HepG2 (cell line): ENCODE results near the gene TLR3. TPM values are rescaled to one million over a fixed set of nuclear protein-coding genes. Genes with fewer than 3 reads are reported as not detected.

Source experiments
- ATAC-seq: fragments of 200-7000 bp; cut with Tn5 transposase; 3 replicates; pipeline ENCODE4 v1.9.1; 2020; ENCODE audit warnings: mild to moderate bottlenecking, moderate library complexity
- BruUV-seq: library from RNA; stranded (reverse); fragments of 400-500 nt; replicated peaks from 2 replicates; lab custom pipeline; 2021; lab: Mats Ljungman, UMichigan
- CTCF ChIA-PET: fragments of 300-600 bp; formaldehyde crosslinking; extraction: SDS; loops from one replicate; lab custom pipeline; 2021; ENCODE audit warnings: low total read pairs, inconsistent platforms, low intra/inter-chr PET ratio; lab: Yijun Ruan, JAX
- POLR2A ChIA-PET: fragments of 350-600 bp; sonication (Branson Sonifier 250); formaldehyde crosslinking; loops from one replicate; lab custom pipeline; 2020; ENCODE audit warnings: antibody characterized with exemption, inconsistent platforms; lab: Yijun Ruan, JAX
- DNase-seq: peaks from one replicate; pipeline ENCODE4 v3.0.0-alpha.2; 2015; ENCODE audit warnings: low spot score
- FAIRE-seq: peaks from 3 replicates; lab custom pipeline; 2011; peaks lifted over from hg19 to GRCh38; lab: Jason Lieb, UNC
- H2AFZ ChIP-seq: one replicate; pipeline ENCODE4 v1.6.1; 2011; ENCODE audit warnings: low read length, inconsistent platforms
- H3K27ac ChIP-seq: fragments of 300-600 bp; 3 replicates; pipeline ENCODE4 v1.8.0; 2011; ENCODE audit warnings: mixed run types, mild to moderate bottlenecking, mixed read lengths, low read length, inconsistent platforms; ENCODE audit not compliant: insufficient read depth; ENCODE audit errors: extremely low read length
- H3K27me3 ChIP-seq, 2 experiments: fragments of 200-600 bp in 1 of 2; 2 replicates in 1 of 2; 3 replicates in 1 of 2; pipeline versions ENCODE4 v1.6.0 to v1.8.0; 2011; ENCODE audit warnings: low read length in 2 of 2, mild to moderate bottlenecking in 2 of 2, moderate library complexity in 2 of 2, inconsistent platforms in 1 of 2; ENCODE audit not compliant: insufficient read depth in 2 of 2, control insufficient read depth in 1 of 2
- H3K36me3 ChIP-seq, 2 experiments: fragments of 200-600 bp in 1 of 2; replicated peaks in 1 of 2; 2 replicates in 1 of 2; 3 replicates in 1 of 2; pipeline versions ENCODE4 v1.5.1 to v1.8.0; 2011; ENCODE audit warnings: low read length in 2 of 2, inconsistent platforms in 1 of 2; ENCODE audit not compliant: insufficient read depth in 2 of 2, control insufficient read depth in 1 of 2
- H3K4me1 ChIP-seq: 2 replicates; pipeline ENCODE4 v1.5.1; 2012; ENCODE audit warnings: low read length, inconsistent platforms; ENCODE audit not compliant: insufficient read depth
- H3K4me2 ChIP-seq: 2 replicates; pipeline ENCODE4 v1.6.0; 2011; ENCODE audit warnings: low read depth, low read length, inconsistent platforms
- H3K4me3 ChIP-seq, 3 experiments: fragments of 200-600 bp in 1 of 3; sonication (generic), shearing (Covaris generic) in 1 of 3; replicated peaks in 1 of 3; 2 replicates each; pipeline ENCODE4 v1.5.1; 2011 to 2016; ENCODE audit warnings: low read length in 3 of 3, inconsistent platforms in 2 of 3, low read depth in 2 of 3, mild to moderate bottlenecking in 2 of 3, control low read depth in 1 of 3, mixed read lengths in 1 of 3; ENCODE audit not compliant: insufficient read depth in 1 of 3
- H3K79me2 ChIP-seq: one replicate; pipeline ENCODE4 v1.6.1; 2011; ENCODE audit warnings: low read length, inconsistent platforms; ENCODE audit not compliant: insufficient read depth
- H3K9ac ChIP-seq: 2 replicates; pipeline ENCODE4 v1.6.0; 2011; ENCODE audit warnings: mild to moderate bottlenecking, low read depth, low read length, inconsistent platforms; ENCODE audit not compliant: insufficient read depth
- H3K9me3 ChIP-seq: 2 replicates; pipeline ENCODE4 v1.5.1; 2012; ENCODE audit warnings: mild to moderate bottlenecking, low read length
- H4K20me1 ChIP-seq: 2 replicates; pipeline ENCODE4 v1.6.0; 2011; ENCODE audit warnings: inconsistent platforms, mild to moderate bottlenecking, low read length, moderate library complexity; ENCODE audit not compliant: insufficient read depth
- ETS1 ChIP-seq: sonication (generic); formaldehyde crosslinking; IDR thresholded peaks from 2 replicates; pipeline ENCODE4 v1.4.0; 2020; ENCODE audit warnings: missing genetic modification reagents
- FOXK1 ChIP-seq: sonication (generic); formaldehyde crosslinking; IDR thresholded peaks from 2 replicates; pipeline ENCODE4 v1.4.0; 2020; ENCODE audit warnings: low read depth, missing genetic modification reagents, borderline replicate concordance
- FUBP1 ChIP-seq: sonication (generic); formaldehyde crosslinking; IDR thresholded peaks from 2 replicates; pipeline ENCODE4 v1.5.1; 2020; ENCODE audit warnings: missing genetic modification reagents, mild to moderate bottlenecking, borderline replicate concordance
- GLMP ChIP-seq: sonication (generic); formaldehyde crosslinking; IDR thresholded peaks from 2 replicates; pipeline ENCODE4 v1.9.0; 2021; ENCODE audit warnings: missing genetic modification reagents, mild to moderate bottlenecking, borderline replicate concordance
- HDAC2 ChIP-seq: sonication (generic); formaldehyde crosslinking; IDR thresholded peaks from 2 replicates; pipeline ENCODE4 v1.4.0; 2020; ENCODE audit warnings: missing genetic modification reagents
- IKZF1 ChIP-seq: fragments of 450-650 bp; IDR thresholded peaks from 2 replicates; pipeline ENCODE4 v1.7.1; 2016
- IKZF4 ChIP-seq: sonication (generic); formaldehyde crosslinking; IDR thresholded peaks from 2 replicates; pipeline ENCODE4 v1.5.1; 2020; ENCODE audit warnings: borderline replicate concordance, mild to moderate bottlenecking, low read depth, missing genetic modification reagents; ENCODE audit errors: not compliant biosample characterization
- KDM1A ChIP-seq: IDR thresholded peaks from 2 replicates; pipeline ENCODE4 v1.6.1; 2016; ENCODE audit warnings: missing compliant biosample characterization
- MIXL1 ChIP-seq: IDR thresholded peaks from 2 replicates; pipeline ENCODE4 v1.6.1; 2016
- MTF2 ChIP-seq: sonication (generic); formaldehyde crosslinking; IDR thresholded peaks from 2 replicates; pipeline ENCODE4 v1.5.0; 2020; ENCODE audit warnings: missing genetic modification reagents, borderline replicate concordance
- SMAD9 ChIP-seq: sonication (generic); formaldehyde crosslinking; IDR thresholded peaks from 2 replicates; pipeline ENCODE4 v1.5.1; 2020; ENCODE audit warnings: mild to moderate bottlenecking, missing genetic modification reagents
- SNAI1 ChIP-seq: sonication (generic); formaldehyde crosslinking; IDR thresholded peaks from 2 replicates; pipeline ENCODE4 v1.5.0; 2020; ENCODE audit warnings: mild to moderate bottlenecking, missing genetic modification reagents, borderline replicate concordance
- TGIF2 ChIP-seq: IDR thresholded peaks from 2 replicates; pipeline ENCODE4 v1.6.1; 2016; ENCODE audit warnings: control low read depth, missing compliant biosample characterization
- ZBTB43 ChIP-seq: sonication (generic); formaldehyde crosslinking; conservative IDR thresholded peaks from 2 replicates; pipeline ENCODE4 v1.4.0; 2020; ENCODE audit warnings: missing genetic modification reagents
- ZNF30 ChIP-seq: sonication (generic); formaldehyde crosslinking; IDR thresholded peaks from 2 replicates; pipeline ENCODE4 v1.5.0; 2020; ENCODE audit warnings: mild to moderate bottlenecking, missing genetic modification reagents
- ZNF446 ChIP-seq: sonication (generic); formaldehyde crosslinking; IDR thresholded peaks from 2 replicates; pipeline ENCODE4 v1.5.0; 2020; ENCODE audit warnings: mild to moderate bottlenecking, missing genetic modification reagents
- WGBS: methylation state at CpG from one replicate; pipeline ENCODE4 v1.1.6; 2017; ENCODE audit warnings: low lambda C conversion rate; 5-methylcytosine and 5-hydroxymethylcytosine counted together
- in situ Hi-C: cut with HindIII; loops from 2 replicates; pipeline ENCODE4 v1.10.0; 2017; ENCODE audit warnings: low pct_unique_long_range_greater_than_20kb; ENCODE audit not compliant: extremely low pct_ligation_motif_present
- intact Hi-C: fragments of 100-400 bp; cut with micrococcal nuclease; formaldehyde crosslinking; loops from one replicate; pipeline ENCODE4 v1.10.0; 2022; ENCODE audit not compliant: unreplicated experiment
- polyA plus RNA-seq, 8 experiments: library from polyadenylated mRNA; depleted of rRNA in 3 of 8; stranded (reverse) in 7 of 8; unstranded in 1 of 8; fragments of >200 nt; fragmentation: Illumina TruSeq in 4 of 8; extraction: Trizol in 4 of 8; gene quantifications; 2 replicates each; pipeline versions ENCODE4 v1.2.1 to v1.2.3, GENCODE V29; 2011 to 2016; ENCODE audit warnings: low read depth in 4 of 8, missing spikeins in 1 of 8, mixed read lengths in 1 of 8; ENCODE audit not compliant: insufficient read depth in 1 of 8
- total RNA-seq, 5 experiments: library from RNA; depleted of rRNA; stranded (reverse); fragments of >200 nt; fragmentation: Illumina TruSeq; extraction: Trizol; gene quantifications; 2 replicates each; pipeline ENCODE4 v1.2.3, GENCODE V29; 2016; ENCODE audit warnings: low read depth in 1 of 5

Gene TLR3
- total and polyA plus RNA-seq, 2 of the 13 experiments (the other 11 are each of a cell fraction or from before 2014, with no cell fraction given): 0.11 to 0.38 TPM

GRCh38 chr4:186095406-186095805, 26.4 kb downstream of the TLR3 start:
- WGBS: 3% methylated on average over 13 of the region's 13 CpGs
- H3K4me2 ChIP-seq: peak overlapping the region; percentile 29; the same call in 1 of the 2 replicates
- FAIRE-seq: no peak
- BruUV-seq: no TSS peak
- H4K20me1 ChIP-seq: no peaks in the 10 kb centered on the region
- no peak overlapping the region for H3K9ac ChIP-seq
- intact Hi-C loops: no loop called here
- H3K4me3 ChIP-seq: no peak overlapping the region
- H3K36me3 ChIP-seq: no peaks in the 10 kb centered on the region
- H3K79me2 ChIP-seq: no peaks in the 10 kb centered on the region
- H3K4me1 ChIP-seq: no peaks in the 10 kb centered on the region; the same call in 1 of the 2 replicates
- CTCF ChIA-PET: no interaction called here
- H3K9me3 ChIP-seq: no peaks in the 10 kb centered on the region; the same call in 1 of the 2 replicates
- no peak for TF ChIP-seq SNAI1 (CRISPR knock-in tag)
- no peak for TF ChIP-seq ETS1 (CRISPR knock-in tag)
- TF ChIP-seq KDM1A (CRISPR knock-in tag): no peak
- no peak for TF ChIP-seq FUBP1 (CRISPR knock-in tag)
- no peak for TF ChIP-seq IKZF1
- TF ChIP-seq FOXK1 (CRISPR knock-in tag): no peak
- no peak for TF ChIP-seq GLMP
- TF ChIP-seq ZBTB43 (CRISPR knock-in tag): no peak
- no peak for TF ChIP-seq MIXL1 (CRISPR knock-in tag)
- no peak for TF ChIP-seq SMAD9 (CRISPR knock-in tag)
- no peak for TF ChIP-seq HDAC2
- no peak for TF ChIP-seq MTF2 (CRISPR knock-in tag)
- no peak for TF ChIP-seq ZNF446 (CRISPR knock-in tag)
- TF ChIP-seq TGIF2: no peak
- TF ChIP-seq ZNF30 (CRISPR knock-in tag): no peak
- no peak for TF ChIP-seq IKZF4 (CRISPR knock-in tag)
- TF ChIP-seq, all 625 proteins: peak for 0
- peaks cover 2 to 25% of the 10 kb centered on the region in 2 experiments; a peak in 3 of 5 replicates for H3K27me3 ChIP-seq
- ATAC-seq: peak; percentile 80
- POLR2A ChIA-PET: no interaction called here
- no peak overlapping the region for H2AFZ ChIP-seq
- in situ Hi-C loops: no loop called here
- no peak overlapping the region for H3K27ac ChIP-seq
- no peak for DNase-seq
